OCI-LY3 (cell line): ENCODE data around the gene NOVA1.

ENCODE experiments used
- H2AFZ ChIP-seq: fragments of 200-600, 300-600 bp; shearing (Covaris generic); 2 replicates; pipeline ENCODE4 v1.6.0; 2014; ENCODE audit warnings: antibody characterized with exemption, low read depth, low read length
- H3K27ac ChIP-seq: fragments of 200-600, 300-600 bp; sonication (generic); 2 replicates; pipeline ENCODE4 v1.5.1; 2014; ENCODE audit warnings: mild to moderate bottlenecking, low read length, moderate library complexity, mixed read lengths
- H3K27me3 ChIP-seq: fragments of 200-600, 300-600 bp; sonication (generic); 2 replicates; pipeline ENCODE4 v1.6.1; 2014; ENCODE audit warnings: low read depth, low read length, mixed read lengths
- H3K36me3 ChIP-seq: fragments of 200-600, 300-600 bp; sonication (generic); replicated peaks from 2 replicates; pipeline ENCODE3; 2014; ENCODE audit warnings: low read depth, low read length, mixed read lengths
- H3K4me1 ChIP-seq: fragments of 300-600, 200-600 bp; sonication (generic); 2 replicates; pipeline ENCODE4 v1.6.1; 2014; ENCODE audit warnings: low read length, mixed read lengths
- H3K4me2 ChIP-seq: fragments of 200-600, 300-600 bp; sonication (generic); 2 replicates; pipeline ENCODE4 v1.6.1; 2014; ENCODE audit warnings: low read length, mixed read lengths
- H3K4me3 ChIP-seq: fragments of 300-600, 200-600 bp; sonication (generic); 2 replicates; pipeline ENCODE4 v1.5.1; 2014; ENCODE audit warnings: antibody characterized with exemption, mild to moderate bottlenecking, low read length, moderate library complexity
- H3K79me2 ChIP-seq: fragments of 300-600, 200-600 bp; shearing (Covaris generic); 2 replicates; pipeline ENCODE4 v1.6.1; 2014; ENCODE audit warnings: mild to moderate bottlenecking, low read length, mixed read lengths
- H3K9ac ChIP-seq: fragments of 300-600, 200-600 bp; shearing (Covaris generic); 2 replicates; pipeline ENCODE4 v1.6.0; 2014; ENCODE audit warnings: mild to moderate bottlenecking, low read length, moderate library complexity
- H3K9me3 ChIP-seq: fragments of 200-600, 300-600 bp; shearing (Covaris generic); 2 replicates; pipeline ENCODE4 v1.6.1; 2014; ENCODE audit warnings: low read length, mixed read lengths; ENCODE audit not compliant: insufficient read depth
- H4K20me1 ChIP-seq: fragments of 200-600, 300-600 bp; sonication (generic); 2 replicates; pipeline ENCODE4 v1.6.1; 2016; ENCODE audit warnings: low read length, mixed read lengths; ENCODE audit not compliant: insufficient read depth
- CTCF ChIP-seq: fragments of 200-600, 300-600 bp; sonication (generic); IDR thresholded peaks from 2 replicates; pipeline ENCODE4 v1.5.1; 2014; ENCODE audit warnings: antibody characterized with exemption, low read length, low read depth
- EZH2phosphoT487 ChIP-seq: fragments of 200-600 bp; shearing (Covaris generic); IDR thresholded peaks from 2 replicates; pipeline ENCODE4 v1.6.1; 2018; ENCODE audit warnings: antibody characterized with exemption, mixed run types, low read depth

Gene NOVA1

GRCh38 chr14:26410189-26410685 lies 187.6 kb downstream of the NOVA1 start:
- H3K36me3 ChIP-seq = no peaks in the 10 kb centered on the region
- no peak overlapping the region for H3K4me2 ChIP-seq
- no peak overlapping the region for H2AFZ ChIP-seq
- no peak overlapping the region for H3K4me3 ChIP-seq
- no peaks in the 10 kb centered on the region for H3K79me2 ChIP-seq
- no peak overlapping the region for H3K9ac ChIP-seq
- TF ChIP-seq EZH2phosphoT487 = no peak
- TF ChIP-seq CTCF = no peak
- H3K27ac ChIP-seq = no peak overlapping the region
- H3K4me1 ChIP-seq = no peaks in the 10 kb centered on the region
- no peaks in the 10 kb centered on the region for H4K20me1 ChIP-seq
- no peaks in the 10 kb centered on the region for H3K27me3 ChIP-seq
- no peaks in the 10 kb centered on the region for H3K9me3 ChIP-seq

- no peaks in the 10 kb centered on the region for H3K27me3 ChIP-seq
- H3K4me1 ChIP-seq = no peaks in the 10 kb centered on the region
- H3K4me3 ChIP-seq = no peak overlapping the region
- no peaks in the 10 kb centered on the region for H3K9me3 ChIP-seq
- H2AFZ ChIP-seq = no peak overlapping the region
- H3K36me3 ChIP-seq = no peaks in the 10 kb centered on the region
- H3K4me2 ChIP-seq = no peak overlapping the region
- no peak overlapping the region for H3K9ac ChIP-seq
- TF ChIP-seq CTCF (no peak), EZH2phosphoT487 (no peak)
- H3K79me2 ChIP-seq = no peaks in the 10 kb centered on the region
- H3K27ac ChIP-seq = no peak overlapping the region
- no peaks in the 10 kb centered on the region for H4K20me1 ChIP-seq
Measured at GRCh38 chr14:26404927-26405326, 192.9 kb downstream of the NOVA1 start.

- no peak overlapping the region for H3K9ac ChIP-seq
- H3K9me3 ChIP-seq = no peaks in the 10 kb centered on the region
- no peaks in the 10 kb centered on the region for H3K36me3 ChIP-seq
- no peaks in the 10 kb centered on the region for H4K20me1 ChIP-seq
- no peak overlapping the region for H3K27ac ChIP-seq
- TF ChIP-seq CTCF (no peak), EZH2phosphoT487 (no peak)
- no peak overlapping the region for H2AFZ ChIP-seq
- H3K4me2 ChIP-seq = no peak overlapping the region
- H3K4me3 ChIP-seq = no peak overlapping the region
- no peaks in the 10 kb centered on the region for H3K27me3 ChIP-seq
- H3K79me2 ChIP-seq = no peaks in the 10 kb centered on the region
- H3K4me1 ChIP-seq = no peaks in the 10 kb centered on the region
Measured at GRCh38 chr14:26403760-26404159, 194.1 kb downstream of the NOVA1 start.

- no peaks in the 10 kb centered on the region for H3K36me3 ChIP-seq
- H3K27ac ChIP-seq = no peak overlapping the region
- H3K4me2 ChIP-seq = no peak overlapping the region
- no peaks in the 10 kb centered on the region for H3K4me1 ChIP-seq
- H2AFZ ChIP-seq = no peak overlapping the region
- no peaks in the 10 kb centered on the region for H3K27me3 ChIP-seq
- no peaks in the 10 kb centered on the region for H4K20me1 ChIP-seq
- H3K9ac ChIP-seq = no peak overlapping the region
- no peaks in the 10 kb centered on the region for H3K9me3 ChIP-seq
- no peaks in the 10 kb centered on the region for H3K79me2 ChIP-seq
- TF ChIP-seq EZH2phosphoT487 (no peak), CTCF (no peak)
- no peak overlapping the region for H3K4me3 ChIP-seq
Measured at GRCh38 chr14:26402126-26402525, 195.7 kb downstream of the NOVA1 start.
